Activated T-cell treated with anti-CD3 and anti-CD28 coated beads, Interleukin-2, amount 50 U/mL, for 24 hours (primary cell): ENCODE data around the gene CEACAM16.
"Not testable (repeated sequence)": the region's sequence is repeated elsewhere in the genome, so short reads cannot be mapped to it uniquely, and the experiment has no call there.

Experiments
- DNase-seq: peaks from one replicate; pipeline ENCODE4 v3.0.0-alpha.2; 2020
- H3K27ac Mint-ChIP-seq: 2 replicates; pipeline ENCODE4 v1.8.0; 2020; ENCODE audit warnings: mild to moderate bottlenecking, mixed read lengths
- H3K27me3 Mint-ChIP-seq: 2 replicates; pipeline ENCODE4 v1.8.0; 2020; ENCODE audit warnings: mixed read lengths
- H3K36me3 Mint-ChIP-seq: 2 replicates; pipeline ENCODE4 v1.8.0; 2020; ENCODE audit warnings: low read depth, mixed read lengths
- H3K4me1 Mint-ChIP-seq: 2 replicates; pipeline ENCODE4 v1.8.0; 2020; ENCODE audit warnings: low read depth, mixed read lengths
- H3K4me3 Mint-ChIP-seq: 2 replicates; pipeline ENCODE4 v1.8.0; 2020; ENCODE audit warnings: mild to moderate bottlenecking, moderate library complexity, mixed read lengths
- H3K9me3 Mint-ChIP-seq: 2 replicates; pipeline ENCODE4 v1.8.0; 2020; ENCODE audit warnings: mixed read lengths

The CEACAM16 gene

GRCh38 chr19:44703336-44704078 lies 4.6 kb downstream of the CEACAM16 start:
- Mint-ChIP-seq H3K9me3 (no peaks in the 10 kb centered on the region), H3K27me3 (no peaks in the 10 kb centered on the region), H3K27ac (no peak overlapping the region), H3K36me3 (no peaks in the 10 kb centered on the region), H3K4me1 (no peaks in the 10 kb centered on the region), H3K4me3 (no peak overlapping the region)
- DNase-seq, result no peak

GRCh38 chr19:44704982-44705381 lies 6.0 kb downstream of the CEACAM16 start:
- no peak overlapping the region for H3K4me3 Mint-ChIP-seq
- no peak for DNase-seq
- H3K36me3 Mint-ChIP-seq, result no peaks in the 10 kb centered on the region
- H3K4me1 Mint-ChIP-seq, result no peaks in the 10 kb centered on the region
- H3K27me3 Mint-ChIP-seq, result no peaks in the 10 kb centered on the region
- no peaks in the 10 kb centered on the region for H3K9me3 Mint-ChIP-seq
- no peak overlapping the region for H3K27ac Mint-ChIP-seq

GRCh38 chr19:44705502-44706010 lies 6.6 kb downstream of the CEACAM16 start:
- DNase-seq, result no peak
- no peak overlapping the region for H3K27ac Mint-ChIP-seq
- H3K9me3 Mint-ChIP-seq, result no peaks in the 10 kb centered on the region
- no peaks in the 10 kb centered on the region for H3K27me3 Mint-ChIP-seq
- H3K4me1 Mint-ChIP-seq, result no peaks in the 10 kb centered on the region
- H3K36me3 Mint-ChIP-seq, result no peaks in the 10 kb centered on the region
- H3K4me3 Mint-ChIP-seq, result no peak overlapping the region

GRCh38 chr19:44706506-44707236 lies 7.7 kb downstream of the CEACAM16 start:
- Mint-ChIP-seq H3K4me3 (no peak overlapping the region), H3K4me1 (peaks cover 2% of the 10 kb centered on the region), H3K27me3 (no peaks in the 10 kb centered on the region), H3K27ac (no peak overlapping the region), H3K36me3 (no peaks in the 10 kb centered on the region), H3K9me3 (no peaks in the 10 kb centered on the region)
- no peak for DNase-seq

- Mint-ChIP-seq H3K4me1 (peaks cover 2% of the 10 kb centered on the region), H3K27me3 (no peaks in the 10 kb centered on the region), H3K4me3 (no peak overlapping the region), H3K36me3 (no peaks in the 10 kb centered on the region), H3K9me3 (no peaks in the 10 kb centered on the region), H3K27ac (no peak overlapping the region)
- DNase-seq, result no peak
Measured at GRCh38 chr19:44707794-44708193, 8.8 kb downstream of the CEACAM16 start.

- H3K27ac Mint-ChIP-seq, result no peak overlapping the region
- no peak overlapping the region for H3K4me3 Mint-ChIP-seq
- H3K27me3 Mint-ChIP-seq, result no peaks in the 10 kb centered on the region
- no peaks in the 10 kb centered on the region for H3K9me3 Mint-ChIP-seq
- peaks cover 2% of the 10 kb centered on the region for H3K4me1 Mint-ChIP-seq
- H3K36me3 Mint-ChIP-seq, result no peaks in the 10 kb centered on the region
- no peak for DNase-seq
Measured at GRCh38 chr19:44708940-44709339, 10.0 kb downstream of the CEACAM16 start.

GRCh38 chr19:44709434-44710266 lies 10.7 kb downstream of the CEACAM16 start:
- not testable (repeated sequence) for H3K36me3 Mint-ChIP-seq, H3K27ac Mint-ChIP-seq, H3K9me3 Mint-ChIP-seq, H3K27me3 Mint-ChIP-seq, H3K4me1 Mint-ChIP-seq, H3K4me3 Mint-ChIP-seq, DNase-seq

GRCh38 chr19:44710483-44710882 lies 11.5 kb downstream of the CEACAM16 start:
- no peaks in the 10 kb centered on the region for H3K36me3 Mint-ChIP-seq
- DNase-seq, result no peak
- H3K27me3 Mint-ChIP-seq, result no peaks in the 10 kb centered on the region
- H3K27ac Mint-ChIP-seq, result peak overlapping the region; percentile 18
- H3K4me3 Mint-ChIP-seq, result no peak overlapping the region
- peaks cover 2% of the 10 kb centered on the region for H3K4me1 Mint-ChIP-seq
- H3K9me3 Mint-ChIP-seq, result peaks cover 12% of the 10 kb centered on the region

GRCh38 chr19:44712864-44713515 lies 14.0 kb downstream of the CEACAM16 start:
- H3K27ac Mint-ChIP-seq, result no peak overlapping the region
- no peak overlapping the region for H3K4me3 Mint-ChIP-seq
- peaks cover 2% of the 10 kb centered on the region for H3K4me1 Mint-ChIP-seq
- H3K36me3 Mint-ChIP-seq, result no peaks in the 10 kb centered on the region
- peaks cover 18% of the 10 kb centered on the region for H3K9me3 Mint-ChIP-seq
- H3K27me3 Mint-ChIP-seq, result no peaks in the 10 kb centered on the region
- no peak for DNase-seq

GRCh38 chr19:44714597-44715169 lies 15.7 kb downstream of the CEACAM16 start:
- H3K36me3 Mint-ChIP-seq, result no peaks in the 10 kb centered on the region
- DNase-seq, result no peak
- no peak overlapping the region for H3K4me3 Mint-ChIP-seq
- H3K4me1 Mint-ChIP-seq, result peaks cover 2% of the 10 kb centered on the region
- H3K9me3 Mint-ChIP-seq, result peaks cover 18% of the 10 kb centered on the region
- H3K27me3 Mint-ChIP-seq, result no peaks in the 10 kb centered on the region
- no peak overlapping the region for H3K27ac Mint-ChIP-seq

GRCh38 chr19:44717603-44718002 lies 18.7 kb downstream of the CEACAM16 start:
- H3K27ac Mint-ChIP-seq, result no peak overlapping the region
- peaks cover 5% of the 10 kb centered on the region for H3K27me3 Mint-ChIP-seq
- H3K36me3 Mint-ChIP-seq, result no peaks in the 10 kb centered on the region
- no peak for DNase-seq
- peaks cover 18% of the 10 kb centered on the region for H3K9me3 Mint-ChIP-seq
- no peak overlapping the region for H3K4me3 Mint-ChIP-seq
- H3K4me1 Mint-ChIP-seq, result peaks cover 13% of the 10 kb centered on the region

GRCh38 chr19:44718441-44719261 lies 19.7 kb downstream of the CEACAM16 start:
- Mint-ChIP-seq H3K36me3 (no peaks in the 10 kb centered on the region), H3K27me3 (peaks cover 7% of the 10 kb centered on the region), H3K27ac (no peak overlapping the region), H3K9me3 (peaks cover 18% of the 10 kb centered on the region), H3K4me1 (peaks cover 19% of the 10 kb centered on the region), H3K4me3 (no peak overlapping the region)
- DNase-seq, result no peak

GRCh38 chr19:44719262-44719701 lies 20.3 kb downstream of the CEACAM16 start:
- Mint-ChIP-seq H3K4me1 (peaks cover 26% of the 10 kb centered on the region), H3K9me3 (peaks cover 18% of the 10 kb centered on the region), H3K36me3 (no peaks in the 10 kb centered on the region), H3K27me3 (peaks cover 7% of the 10 kb centered on the region), H3K27ac (no peak overlapping the region), H3K4me3 (no peak overlapping the region)
- DNase-seq, result no peak
